ENCODE measurements around the gene TPGS2. TPM values are rescaled to one million over a fixed set of nuclear protein-coding genes. Genes with fewer than 3 reads are reported as not detected.

The TPGS2 gene
- total and polyA plus RNA-seq, 9 donors, result 55.9 to 122 (median 74.1) TPM

DNA sequence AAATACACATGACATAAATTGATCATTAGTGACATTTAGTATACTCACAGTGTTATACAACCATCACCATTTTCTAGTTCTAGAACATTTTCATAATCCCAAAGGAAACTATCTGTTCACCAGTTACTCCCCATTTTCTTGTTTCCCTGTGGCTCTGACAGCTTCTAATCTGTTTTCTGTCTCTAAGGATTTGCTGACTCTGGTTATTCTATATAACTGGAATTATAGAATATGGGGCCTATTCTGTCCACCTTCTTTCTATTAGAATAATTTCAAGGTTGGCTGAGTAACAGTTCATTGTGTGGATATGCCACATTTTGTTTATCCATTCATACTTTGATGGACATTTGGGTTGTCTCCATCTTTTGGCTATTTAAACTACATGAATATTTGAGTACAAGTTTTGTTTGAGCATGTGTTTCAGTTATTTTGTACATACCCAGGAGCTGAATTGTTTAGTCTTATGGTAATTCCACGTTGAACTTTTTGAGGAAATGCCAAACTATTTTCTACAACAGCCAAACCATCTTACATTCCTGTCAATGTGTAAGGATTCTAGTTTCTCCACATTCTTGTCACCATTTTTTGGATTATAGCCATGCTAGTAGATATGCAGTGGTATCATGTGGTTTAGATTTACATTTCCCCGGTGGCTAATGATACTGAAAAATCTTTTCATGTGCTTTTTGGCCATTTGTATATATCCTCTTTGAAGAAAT is 20.6 kb upstream of the TPGS2 start:
- H3K4me1 ChIP-seq (ENCODE audit: insufficient read depth), result no peaks in the 10 kb centered on the region
- H3K27ac ChIP-seq, result no peak overlapping the region
- peaks cover 0 to 4% of the 10 kb centered on the region in 2 donors for H3K9me3 ChIP-seq
- intact Hi-C loops (cut with DNase I), result no loop called here
- TF ChIP-seq POLR2A (IDR thresholded peaks at IDR 0.05), result no peak
- TF ChIP-seq, protein P1, sequence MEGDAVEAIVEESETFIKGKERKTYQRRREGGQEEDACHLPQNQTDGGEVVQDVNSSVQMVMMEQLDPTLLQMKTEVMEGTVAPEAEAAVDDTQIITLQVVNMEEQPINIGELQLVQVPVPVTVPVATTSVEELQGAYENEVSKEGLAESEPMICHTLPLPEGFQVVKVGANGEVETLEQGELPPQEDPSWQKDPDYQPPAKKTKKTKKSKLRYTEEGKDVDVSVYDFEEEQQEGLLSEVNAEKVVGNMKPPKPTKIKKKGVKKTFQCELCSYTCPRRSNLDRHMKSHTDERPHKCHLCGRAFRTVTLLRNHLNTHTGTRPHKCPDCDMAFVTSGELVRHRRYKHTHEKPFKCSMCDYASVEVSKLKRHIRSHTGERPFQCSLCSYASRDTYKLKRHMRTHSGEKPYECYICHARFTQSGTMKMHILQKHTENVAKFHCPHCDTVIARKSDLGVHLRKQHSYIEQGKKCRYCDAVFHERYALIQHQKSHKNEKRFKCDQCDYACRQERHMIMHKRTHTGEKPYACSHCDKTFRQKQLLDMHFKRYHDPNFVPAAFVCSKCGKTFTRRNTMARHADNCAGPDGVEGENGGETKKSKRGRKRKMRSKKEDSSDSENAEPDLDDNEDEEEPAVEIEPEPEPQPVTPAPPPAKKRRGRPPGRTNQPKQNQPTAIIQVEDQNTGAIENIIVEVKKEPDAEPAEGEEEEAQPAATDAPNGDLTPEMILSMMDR (IDR thresholded peaks at IDR 0.05), result no peak
- no peak for TF ChIP-seq EP300 (IDR thresholded peaks at IDR 0.05)
- WGBS, 3 donors, result 23 to 51% (median 37%) methylated on average over 2 of the region's 2 CpGs
- H3K4me3 ChIP-seq, result no peak overlapping the region
- no peaks in the 10 kb centered on the region for H3K27me3 ChIP-seq
- DNase-seq, result no peak
- H3K36me3 ChIP-seq, result no peaks in the 10 kb centered on the region

DNA sequence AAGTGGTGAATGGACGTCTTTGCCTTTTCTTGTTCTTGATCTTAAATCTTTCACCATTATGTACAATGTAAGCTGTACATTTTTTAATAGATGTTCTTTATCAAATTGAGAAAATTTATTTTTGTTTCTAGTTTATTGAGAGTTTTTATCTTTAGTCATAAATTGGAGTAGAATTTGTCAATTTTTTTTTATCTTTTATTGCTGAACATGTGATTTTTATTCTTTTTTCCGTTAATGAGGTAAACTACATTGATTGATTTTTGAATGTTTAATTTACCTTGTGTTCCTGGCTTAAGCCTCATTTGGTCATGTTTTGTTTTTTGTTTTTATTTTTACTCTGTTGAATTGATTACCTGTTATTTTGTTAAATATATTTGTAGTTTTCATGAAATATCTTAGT is 19.8 kb upstream of the TPGS2 start:
- intact Hi-C loops (cut with DNase I), result no loop called here
- H3K4me3 ChIP-seq, result no peak overlapping the region
- no peaks in the 10 kb centered on the region for H3K4me1 ChIP-seq (ENCODE audit: insufficient read depth)
- no peak for DNase-seq
- WGBS, 3 donors, result 95 to 98% (median 95%) methylated on average over 2 of the region's 2 CpGs
- H3K9me3 ChIP-seq, result peaks cover 0 to 4% of the 10 kb centered on the region in 2 donors
- no peaks in the 10 kb centered on the region for H3K36me3 ChIP-seq
- H3K27ac ChIP-seq, result no peak overlapping the region
- TF ChIP-seq EP300 (IDR thresholded peaks at IDR 0.05) (no peak), POLR2A (IDR thresholded peaks at IDR 0.05) (no peak)
- TF ChIP-seq, protein P1 (IDR thresholded peaks at IDR 0.05), result no peak
- no peaks in the 10 kb centered on the region for H3K27me3 ChIP-seq

DNA sequence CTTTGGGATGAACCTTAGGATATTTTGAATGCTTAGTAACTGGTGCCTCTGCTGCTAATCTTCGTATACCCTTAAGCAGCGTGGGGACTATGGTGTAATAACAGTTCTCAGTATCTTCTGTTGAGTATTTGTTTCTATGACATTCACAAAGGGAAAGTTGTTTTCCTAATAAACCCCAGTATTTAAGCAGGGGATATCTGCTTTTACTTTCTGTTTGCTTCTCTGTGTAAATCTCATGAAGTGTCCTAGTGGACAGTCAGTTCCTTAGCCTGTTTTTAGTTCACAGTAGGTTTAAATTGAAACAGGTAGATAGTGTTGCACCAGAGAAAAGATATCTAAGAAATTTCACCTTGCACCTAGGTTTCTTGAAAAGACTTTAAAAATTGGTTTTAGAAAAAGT is 15.0 kb upstream of the TPGS2 start:
- Histone ChIP-seq H3K27me3 (no peaks in the 10 kb centered on the region), H3K36me3 (no peaks in the 10 kb centered on the region), H3K4me3 (no peak overlapping the region), H3K9me3 (no peaks in the 10 kb centered on the region), H3K4me1 (ENCODE audit: insufficient read depth) (no peaks in the 10 kb centered on the region), H3K27ac (no peak overlapping the region)
- TF ChIP-seq EP300 (IDR thresholded peaks at IDR 0.05), result no peak
- TF ChIP-seq, protein P1 (IDR thresholded peaks at IDR 0.05), result no peak
- no peak for TF ChIP-seq POLR2A (IDR thresholded peaks at IDR 0.05)
- intact Hi-C loops (cut with DNase I), result no loop called here
- no peak for DNase-seq
- 53 to 61% (median 53%) methylated on average over 2 of the region's 2 CpGs for WGBS, 3 donors

DNA sequence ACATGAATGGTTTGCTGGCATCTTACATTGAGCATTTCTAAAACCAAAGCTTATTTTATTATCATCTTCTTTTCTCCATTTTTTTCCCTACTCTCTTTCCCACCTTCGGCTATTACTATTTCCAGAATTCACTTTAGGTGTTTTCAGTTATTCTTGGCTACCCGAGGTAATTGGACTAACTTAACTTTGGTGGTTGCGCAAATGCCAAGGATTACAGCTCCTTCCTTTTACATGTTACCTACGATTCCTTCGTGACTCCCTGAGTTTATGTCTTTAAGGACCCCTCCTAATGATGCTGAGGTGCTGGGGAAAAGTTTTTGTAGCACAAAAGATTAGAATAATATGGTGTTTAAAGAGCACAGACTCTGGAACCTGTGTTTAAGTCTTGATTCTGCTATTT is 14.4 kb upstream of the TPGS2 start:
- Histone ChIP-seq H3K27ac (no peak overlapping the region), H3K4me3 (no peak overlapping the region), H3K27me3 (no peaks in the 10 kb centered on the region), H3K36me3 (no peaks in the 10 kb centered on the region), H3K9me3 (no peaks in the 10 kb centered on the region), H3K4me1 (ENCODE audit: insufficient read depth) (no peaks in the 10 kb centered on the region)
- DNase-seq, result no peak
- no peak for TF ChIP-seq POLR2A (IDR thresholded peaks at IDR 0.05)
- no peak for TF ChIP-seq EP300 (IDR thresholded peaks at IDR 0.05)
- TF ChIP-seq, protein P1 (IDR thresholded peaks at IDR 0.05), result no peak
- WGBS, 3 donors, result 92 to 97% (median 93%) methylated on average over 5 of the region's 5 CpGs
- intact Hi-C loops (cut with DNase I), result no loop called here
